Measurements from ENCODE around the gene ZFP62.
"Not testable (repeated sequence)": the region's sequence is repeated elsewhere in the genome, so short reads cannot be mapped to it uniquely, and the experiment has no call there.

The ZFP62 gene

GRCh38 chr5:180830253-180831138, 30.6 kb downstream of the ZFP62 start:
- TF ChIP-seq CTCF (conservative IDR thresholded peaks at IDR 0.05; ENCODE audit: low read length) = no peak
- H3K4me3 ChIP-seq (ENCODE audit: low read length) = peak overlapping the region; percentile 96
- peak; percentile 49 for DNase-seq (ENCODE audit: low read depth)

GRCh38 chr5:180829726-180830125, 31.4 kb downstream of the ZFP62 start:
- no peak overlapping the region; the same call in 1 of the 2 replicates for H3K4me3 ChIP-seq (ENCODE audit: low read length)
- no peak for DNase-seq (ENCODE audit: low read depth)
- TF ChIP-seq CTCF (conservative IDR thresholded peaks at IDR 0.05; ENCODE audit: low read length) = no peak

GRCh38 chr5:180828756-180829531, 32.1 kb downstream of the ZFP62 start:
- not testable (repeated sequence) for H3K4me3 ChIP-seq (ENCODE audit: low read length); DNase-seq (ENCODE audit: low read depth)

- not testable (repeated sequence) for H3K4me3 ChIP-seq (ENCODE audit: low read length); DNase-seq (ENCODE audit: low read depth)
Observed at GRCh38 chr5:180827374-180827773, 33.7 kb downstream of the ZFP62 start.

GRCh38 chr5:180825768-180826525, 35.1 kb downstream of the ZFP62 start:
- H3K4me3 ChIP-seq (ENCODE audit: low read length) = no peak overlapping the region
- DNase-seq (ENCODE audit: low read depth) = peak; percentile 76
- no peak for TF ChIP-seq CTCF (conservative IDR thresholded peaks at IDR 0.05; ENCODE audit: low read length)

- no peak overlapping the region for H3K4me3 ChIP-seq (ENCODE audit: low read length)
- TF ChIP-seq CTCF (conservative IDR thresholded peaks at IDR 0.05; ENCODE audit: low read length) = no peak
- DNase-seq (ENCODE audit: low read depth) = no peak
Observed at GRCh38 chr5:180824630-180825476, 36.2 kb downstream of the ZFP62 start.

GRCh38 chr5:180823940-180824629, 37.0 kb downstream of the ZFP62 start:
- H3K4me3 ChIP-seq (ENCODE audit: low read length) = no peak overlapping the region
- DNase-seq (ENCODE audit: low read depth) = no peak
- TF ChIP-seq CTCF (conservative IDR thresholded peaks at IDR 0.05; ENCODE audit: low read length) = no peak
